Measurements from ENCODE around the gene ST8SIA4.

ST8SIA4 gene

DNA sequence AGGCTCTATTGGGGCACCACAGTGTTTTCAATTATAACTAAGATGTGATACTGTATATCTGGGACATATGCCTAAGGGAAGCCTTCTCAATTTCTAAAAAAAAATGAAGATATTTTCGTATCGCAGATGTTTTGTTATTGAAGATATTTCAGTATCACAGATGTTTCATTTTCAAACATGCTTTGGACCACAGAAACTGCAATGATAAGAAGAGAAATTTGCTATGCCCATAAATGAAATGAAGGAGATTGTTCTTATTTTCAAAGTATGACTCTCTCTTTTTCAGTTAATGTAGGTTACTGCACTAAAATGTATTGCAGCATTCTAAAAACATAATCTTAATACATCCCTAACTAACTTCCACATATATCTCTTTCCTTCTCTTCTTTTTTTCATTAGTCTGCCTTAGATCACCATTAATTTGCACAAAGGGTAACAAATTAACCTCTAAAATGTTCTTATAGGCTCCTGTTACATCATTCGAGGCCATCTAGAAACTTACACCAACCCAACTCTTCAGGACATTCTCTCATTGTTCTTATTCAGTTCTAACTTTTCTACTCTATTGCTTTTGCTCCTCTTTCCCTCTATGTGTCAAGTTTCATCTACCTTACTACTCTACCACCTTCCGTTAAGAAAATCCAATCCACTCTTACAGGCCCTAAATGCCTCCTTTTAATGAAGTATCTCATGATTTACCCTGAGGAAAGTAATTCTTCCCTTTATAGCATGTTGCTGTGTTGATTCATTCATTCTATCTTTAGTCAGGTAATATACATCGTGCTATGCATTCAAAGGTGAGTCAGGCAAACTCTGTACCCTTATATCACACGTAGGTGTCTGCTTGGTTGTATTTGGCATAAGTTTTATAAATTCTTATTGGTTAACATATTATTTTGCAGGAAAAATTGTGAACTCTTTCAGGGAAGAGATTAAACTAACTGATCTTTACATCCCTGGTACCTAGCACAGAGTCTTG lies 70.5 kb downstream of the ST8SIA4 start:
- no peak for DNase-seq (ENCODE audit: low spot score)

DNA sequence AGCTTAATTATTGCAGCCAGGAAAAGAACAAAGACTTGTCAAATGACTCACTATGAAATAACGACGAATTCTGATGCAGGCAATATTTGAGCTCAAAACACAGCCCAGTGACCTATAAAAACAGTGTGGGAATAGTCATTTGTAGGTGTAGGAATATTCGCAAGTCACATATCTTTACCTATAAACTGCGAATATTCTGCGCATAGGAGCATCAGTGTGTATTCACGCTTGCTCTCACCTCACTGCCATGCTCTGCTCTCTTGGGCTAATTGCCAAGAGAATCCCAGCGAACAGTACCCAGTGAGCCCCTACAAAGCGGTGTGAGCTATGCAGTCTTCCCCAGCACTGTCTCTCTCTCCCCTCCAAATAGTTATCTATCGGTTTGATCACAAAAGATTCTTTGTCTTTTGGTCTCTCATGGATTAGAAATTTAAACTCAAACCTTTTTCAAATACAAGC lies 74.2 kb downstream of the ST8SIA4 start:
- no peak for DNase-seq (ENCODE audit: low spot score)

- DNase-seq (ENCODE audit: low spot score), result no peak
Observed at GRCh38 chr5:100828071-100828897, 74.8 kb downstream of the ST8SIA4 start.

- DNase-seq (ENCODE audit: low spot score), result no peak
Observed at GRCh38 chr5:100827481-100827889, 75.6 kb downstream of the ST8SIA4 start.

DNA sequence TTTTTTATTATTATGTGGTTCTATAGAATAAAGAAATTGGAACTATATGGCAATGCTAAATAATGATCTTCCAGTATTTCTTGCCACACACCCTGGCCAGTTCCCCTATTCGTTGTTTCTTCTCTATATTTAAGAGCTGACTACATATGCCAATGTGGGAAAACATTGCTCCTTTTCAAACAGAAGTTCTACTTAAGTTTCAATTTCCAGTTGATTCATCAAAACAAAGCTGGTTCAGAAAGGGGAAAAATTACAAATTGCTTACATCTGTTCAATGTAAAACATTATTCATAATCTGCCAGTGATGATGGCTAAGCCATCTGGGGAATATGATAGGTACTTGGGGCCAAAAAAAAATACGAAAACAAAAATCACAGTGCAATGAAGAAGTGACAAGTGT lies 76.9 kb downstream of the ST8SIA4 start:
- no peak for DNase-seq (ENCODE audit: low spot score)

DNA sequence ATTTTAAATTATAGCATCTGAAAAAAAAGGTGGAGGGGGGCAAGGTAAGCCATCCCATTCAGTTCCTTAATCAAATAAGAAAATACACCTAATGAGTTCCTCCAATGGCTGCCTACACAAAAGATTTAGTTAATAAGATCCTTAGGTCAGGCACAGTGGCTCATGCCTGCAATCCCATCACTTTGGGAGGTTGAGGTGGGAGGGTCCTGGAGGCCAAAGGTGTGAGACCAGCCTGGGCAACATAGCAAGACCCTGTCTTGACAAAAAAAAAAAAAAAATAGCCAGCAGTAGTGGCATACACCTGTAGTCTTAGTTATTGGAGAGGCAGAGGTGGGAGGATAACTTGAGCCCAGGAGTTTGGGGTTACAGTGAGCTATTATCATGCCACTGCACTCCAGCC lies 78.4 kb downstream of the ST8SIA4 start:
- DNase-seq (ENCODE audit: low spot score), result no peak

DNA sequence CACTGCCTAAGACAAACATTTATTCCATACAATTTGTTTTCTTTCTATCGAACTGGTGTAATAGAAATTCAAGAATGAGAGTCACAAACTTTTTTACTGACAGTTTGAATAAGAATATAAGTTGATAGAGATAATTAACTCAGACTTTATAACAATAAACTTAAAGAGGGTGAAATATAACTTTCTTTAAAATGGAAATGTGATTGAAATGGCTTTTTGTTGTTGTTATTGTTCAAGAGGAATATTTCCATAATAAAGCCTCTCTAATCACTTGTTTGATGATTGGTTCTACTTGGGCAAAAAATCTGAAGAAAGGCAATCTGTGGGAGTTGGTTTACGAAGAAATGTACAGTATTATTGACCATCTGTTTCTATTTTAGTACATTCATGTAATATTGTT lies 79.3 kb downstream of the ST8SIA4 start:
- DNase-seq (ENCODE audit: low spot score), result no peak

GRCh38 chr5:100821751-100822150 lies 81.3 kb downstream of the ST8SIA4 start:
- DNase-seq (ENCODE audit: low spot score), result no peak

DNA sequence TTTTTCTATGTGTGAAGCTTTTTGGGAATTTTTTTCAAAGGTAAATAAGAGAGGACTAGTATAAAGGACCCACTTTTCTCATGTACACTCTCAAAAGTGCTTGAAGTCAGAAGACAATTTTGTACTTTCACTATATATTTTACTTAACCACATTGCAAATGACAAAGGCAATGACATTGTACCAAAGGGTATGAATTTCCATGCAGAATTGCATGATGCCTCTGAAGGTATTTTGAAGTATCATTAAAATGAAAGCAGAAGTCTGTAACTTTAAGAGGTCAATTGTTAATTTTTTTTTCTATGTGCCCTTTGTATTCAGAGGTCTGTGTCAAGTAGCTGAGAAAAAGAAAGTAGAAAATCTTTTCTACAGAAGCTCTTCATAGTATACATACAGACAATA lies 84.7 kb downstream of the ST8SIA4 start:
- no peak for DNase-seq (ENCODE audit: low spot score)

- no peak for DNase-seq (ENCODE audit: low spot score)
Observed at GRCh38 chr5:100803397-100803796, 99.7 kb downstream of the ST8SIA4 start.

GRCh38 chr5:100802208-100802607 lies 100.9 kb downstream of the ST8SIA4 start:
- no peak for DNase-seq (ENCODE audit: low spot score)

DNA sequence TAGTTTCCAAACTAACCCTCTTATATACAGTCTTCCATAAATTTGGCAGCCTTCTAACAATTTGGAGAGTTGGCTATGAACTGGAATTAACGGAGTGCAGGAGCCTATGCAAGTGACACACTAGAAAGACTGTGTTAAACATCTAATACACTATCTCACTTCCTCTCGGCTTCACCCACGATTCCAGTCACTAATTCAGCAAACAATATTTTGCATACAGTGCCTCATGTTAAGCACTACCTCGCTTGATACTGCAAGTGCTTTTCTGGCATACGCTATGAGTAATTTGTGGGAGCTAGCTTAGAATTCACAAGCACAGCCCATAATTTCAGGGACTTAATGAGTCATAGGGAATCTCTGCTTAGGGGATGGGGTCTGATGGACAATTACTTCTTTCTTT lies 102.5 kb downstream of the ST8SIA4 start:
- no peak for DNase-seq (ENCODE audit: low spot score)

GRCh38 chr5:100799166-100799565 lies 103.9 kb downstream of the ST8SIA4 start:
- no peak for DNase-seq (ENCODE audit: low spot score)

DNA sequence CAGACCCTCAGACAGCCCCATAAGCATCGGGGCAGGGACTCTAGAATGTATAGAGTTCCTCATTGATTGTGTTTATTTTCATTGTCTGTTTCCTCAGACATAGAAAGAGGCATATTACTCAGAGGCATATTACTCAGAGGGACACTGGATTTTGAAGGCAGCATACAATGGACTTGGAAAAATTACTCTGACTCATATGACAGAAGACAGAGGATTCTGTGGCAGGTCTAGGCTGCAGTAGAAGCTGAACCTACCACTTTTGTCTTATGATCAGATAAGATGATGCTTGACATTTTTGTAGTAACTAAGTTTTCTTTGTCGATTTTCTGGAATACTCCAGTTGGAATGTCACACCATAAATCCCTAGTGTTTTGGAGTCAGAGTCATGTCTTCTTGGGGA lies 105.2 kb downstream of the ST8SIA4 start:
- no peak for DNase-seq (ENCODE audit: low spot score)

GRCh38 chr5:100796851-100797250 lies 106.2 kb downstream of the ST8SIA4 start:
- DNase-seq (ENCODE audit: low spot score), result no peak

DNA sequence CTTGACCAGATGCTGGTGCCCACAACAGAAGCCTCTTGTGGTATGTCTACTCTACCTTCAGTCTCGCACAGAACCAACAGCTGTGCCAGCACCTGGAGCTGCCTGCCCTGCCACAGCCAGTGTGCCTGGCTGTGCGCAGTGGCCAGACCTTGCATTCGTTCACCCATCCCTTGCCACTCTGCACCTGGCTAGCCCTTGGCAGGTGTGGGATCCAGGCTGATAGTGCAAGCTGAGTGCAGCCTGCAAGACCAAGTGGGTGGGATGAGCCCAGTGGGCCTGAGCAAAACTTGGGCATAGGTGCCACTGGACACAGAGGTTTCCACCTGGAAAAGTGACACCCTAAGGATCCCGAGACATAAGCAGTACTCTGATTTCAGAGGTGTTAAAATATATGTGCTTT lies 108.2 kb downstream of the ST8SIA4 start:
- no peak for DNase-seq (ENCODE audit: low spot score)

GRCh38 chr5:100794218-100794617 lies 108.9 kb downstream of the ST8SIA4 start:
- no peak for DNase-seq (ENCODE audit: low spot score)

- DNase-seq (ENCODE audit: low spot score), result no peak
Observed at GRCh38 chr5:100792781-100793180, 110.3 kb downstream of the ST8SIA4 start.

GRCh38 chr5:100791391-100791790 lies 111.7 kb downstream of the ST8SIA4 start:
- DNase-seq (ENCODE audit: low spot score), result no peak

DNA sequence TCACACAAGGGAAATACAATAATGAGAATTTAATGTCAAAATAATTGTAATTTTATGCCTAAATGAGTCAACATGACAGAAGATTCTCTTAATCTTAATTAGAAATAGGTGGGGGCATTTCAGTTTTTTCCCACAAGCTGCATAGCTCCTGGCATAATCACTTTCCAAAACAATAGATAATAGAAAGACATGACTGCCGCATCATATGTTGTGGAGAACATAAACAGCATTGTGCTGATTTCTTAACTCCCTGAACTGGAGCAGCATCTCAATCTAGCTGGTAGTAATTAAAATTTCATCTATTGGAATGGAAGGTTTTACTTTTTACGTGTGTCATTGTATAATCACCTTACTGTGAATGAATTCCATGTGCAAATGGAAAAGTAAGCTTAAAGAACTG lies 112.1 kb downstream of the ST8SIA4 start:
- no peak for DNase-seq (ENCODE audit: low spot score)

GRCh38 chr5:100790170-100790665 lies 112.9 kb downstream of the ST8SIA4 start:
- no peak for DNase-seq (ENCODE audit: low spot score)

- no peak for DNase-seq (ENCODE audit: low spot score)
Observed at GRCh38 chr5:100789694-100790093, 113.4 kb downstream of the ST8SIA4 start.

- DNase-seq (ENCODE audit: low spot score), result no peak
Observed at GRCh38 chr5:100788417-100788816, 114.7 kb downstream of the ST8SIA4 start.

Data from left forelimb (tissue), 1 donor.